GM12878 (cell line): ENCODE results near the gene BCKDHB. TPM values are rescaled to one million over a fixed set of nuclear protein-coding genes. Genes with fewer than 3 reads are reported as not detected.

Experiments used
- ATAC-seq: fragments of 200-7000 bp; cut with Tn5 transposase; 3 replicates; pipeline ENCODE4 v1.9.1; 2020; ENCODE audit warnings: mild to moderate bottlenecking, moderate library complexity
- BruUV-seq: library from RNA; stranded (reverse); fragments of 400-500 nt; replicated peaks from 2 replicates; lab custom pipeline; 2021; lab: Mats Ljungman, UMichigan
- CTCF ChIA-PET: fragments of 300-600 bp; sonication (Branson Sonifier 250); formaldehyde crosslinking; extraction: SDS; loops from one replicate; lab custom pipeline; 2021; ENCODE audit warnings: inconsistent platforms; lab: Yijun Ruan, JAX
- POLR2A ChIA-PET: fragments of 350-600 bp; formaldehyde crosslinking; extraction: SDS; loops from one replicate; lab custom pipeline; 2021; ENCODE audit warnings: inconsistent platforms; lab: Charles Lee
- RAD21 ChIA-PET: fragments of 300-600 bp; sonication (Branson Sonifier 250); formaldehyde crosslinking; loops from one replicate; lab custom pipeline; 2023; ENCODE audit warnings: antibody characterized with exemption; ENCODE audit not compliant: unreplicated experiment; lab: Charles Lee
- SMC1A ChIA-PET: fragments of 300-600 bp; sonication (Branson Sonifier 250); formaldehyde crosslinking; loops from one replicate; lab custom pipeline; 2023; ENCODE audit not compliant: unreplicated experiment, uncharacterized antibody; lab: Charles Lee
- DNase-seq: peaks from one replicate; pipeline ENCODE4 v3.0.0-alpha.2; 2011; ENCODE audit warnings: low read depth, low spot score
- FAIRE-seq: peaks from 3 replicates; lab custom pipeline; 2011; peaks lifted over from hg19 to GRCh38; lab: Jason Lieb, UNC
- H2AFZ ChIP-seq: 2 replicates; pipeline ENCODE4 v1.6.0; 2011; ENCODE audit warnings: low read depth, low read length, control low read depth; ENCODE audit not compliant: control insufficient read depth
- H3K27ac ChIP-seq: 2 replicates; pipeline ENCODE4 v1.5.1; 2011; ENCODE audit warnings: control low read depth; ENCODE audit not compliant: control insufficient read depth, insufficient read depth
- H3K27me3 ChIP-seq, 2 experiments: replicated peaks in 1 of 2; 2 replicates each; pipeline versions ENCODE4 v1.6.0 to v1.6.1; 2011; ENCODE audit warnings: low read length in 1 of 2; ENCODE audit not compliant: control insufficient read depth in 2 of 2, insufficient read depth in 2 of 2
- H3K36me3 ChIP-seq, 2 experiments: 2 replicates each; pipeline ENCODE4 v1.5.1; 2011; ENCODE audit warnings: low read length in 1 of 2; ENCODE audit not compliant: control insufficient read depth in 2 of 2, insufficient read depth in 2 of 2
- H3K4me1 ChIP-seq: 2 replicates; pipeline ENCODE4 v1.6.1; 2011; ENCODE audit warnings: mild to moderate bottlenecking, low read length, moderate library complexity, mixed read lengths; ENCODE audit not compliant: control insufficient read depth, insufficient read depth
- H3K4me2 ChIP-seq: 2 replicates; pipeline ENCODE4 v1.6.0; 2011; ENCODE audit warnings: control low read depth; ENCODE audit not compliant: control insufficient read depth, insufficient read depth
- H3K4me3 ChIP-seq: fragments of 200-600 bp; sonication (generic); 2 replicates; pipeline ENCODE4 v1.5.1; 2016
- H3K79me2 ChIP-seq: 2 replicates; pipeline ENCODE4 v1.6.0; 2011; ENCODE audit warnings: low read length; ENCODE audit not compliant: control insufficient read depth, insufficient read depth
- H3K9ac ChIP-seq: 2 replicates; pipeline ENCODE4 v1.8.0; 2011; ENCODE audit warnings: low read length, control low read depth, mixed read lengths; ENCODE audit not compliant: control insufficient read depth, insufficient read depth
- H3K9me3 ChIP-seq: replicated peaks from 3 replicates; pipeline ENCODE4 v1.5.1; 2011; ENCODE audit warnings: mild to moderate bottlenecking, low read length; ENCODE audit not compliant: control insufficient read depth, insufficient read depth
- H4K20me1 ChIP-seq: 2 replicates; pipeline ENCODE4 v1.6.0; 2011; ENCODE audit not compliant: control insufficient read depth, insufficient read depth
- CBX5 ChIP-seq: sonication (generic); IDR thresholded peaks from 2 replicates; pipeline ENCODE4 v1.6.1; 2016; ENCODE audit warnings: low read depth, moderate library complexity, mild to moderate bottlenecking, inconsistent platforms
- CHD4 ChIP-seq: fragments of 200-600 bp; sonication (generic); IDR thresholded peaks from 2 replicates; pipeline ENCODE4 v1.6.1; 2016; ENCODE audit warnings: mild to moderate bottlenecking
- DPF2 ChIP-seq: fragments of 450-650 bp; IDR thresholded peaks from 2 replicates; pipeline ENCODE4 v1.6.1; 2017; ENCODE audit warnings: mild to moderate bottlenecking
- FOXM1 ChIP-seq: IDR thresholded peaks from 2 replicates; pipeline ENCODE4 v1.6.1; 2012; ENCODE audit warnings: low read depth, mild to moderate bottlenecking, inconsistent platforms, low read length, moderate library complexity
- MTA3 ChIP-seq: IDR thresholded peaks from 2 replicates; pipeline ENCODE4 v1.6.1; 2012; ENCODE audit warnings: low read length, inconsistent platforms, borderline replicate concordance
- MYB ChIP-seq: fragments of 150-350 bp; IDR thresholded peaks from 2 replicates; pipeline ENCODE4 v1.6.1; 2014; ENCODE audit warnings: mild to moderate bottlenecking, low read depth, low read length, borderline replicate concordance
- NR2C2 ChIP-seq: IDR thresholded peaks from 2 replicates; pipeline ENCODE4 v1.6.1; 2011; ENCODE audit warnings: borderline replicate concordance, low read depth; ENCODE audit not compliant: control insufficient read depth, insufficient read length
- NR2F1 ChIP-seq: fragments of 450-650 bp; conservative IDR thresholded peaks from 2 replicates; pipeline ENCODE4 v1.6.1; 2017; ENCODE audit warnings: mild to moderate bottlenecking
- RAD51 ChIP-seq: fragments of 450-650 bp; IDR thresholded peaks from 2 replicates; pipeline ENCODE4 v1.6.1; 2016; ENCODE audit warnings: moderate library complexity, mild to moderate bottlenecking, inconsistent platforms
- RFX5 ChIP-seq: IDR thresholded peaks from 2 replicates; pipeline ENCODE4 v1.6.1; 2011; ENCODE audit warnings: low read depth, low read length, improper control_type of control experiment
- SIN3A ChIP-seq: IDR thresholded peaks from 2 replicates; pipeline ENCODE4 v1.6.1; 2012; ENCODE audit warnings: low read depth, low read length, improper control_type of control experiment
- SRF ChIP-seq, 2 experiments: IDR thresholded peaks; 2 replicates each; pipeline ENCODE4 v1.6.1; 2011; ENCODE audit warnings: low read depth in 2 of 2, low read length in 2 of 2, mild to moderate bottlenecking in 1 of 2, moderate library complexity in 1 of 2
- TCF7 ChIP-seq: IDR thresholded peaks from 2 replicates; pipeline ENCODE4 v1.6.1; 2014; ENCODE audit warnings: antibody characterized with exemption, borderline replicate concordance
- ZNF384 ChIP-seq: IDR thresholded peaks from 2 replicates; pipeline ENCODE4 v1.6.1; 2012; ENCODE audit warnings: low read depth, mild to moderate bottlenecking, low read length, improper control_type of control experiment, borderline replicate concordance
- in situ Hi-C: fragments of 300-500 bp; cut with MboI; formaldehyde crosslinking; loops from 9 replicates; pipeline ENCODE4 v1.14.3; 2018; ENCODE audit warnings: mixed read lengths
- intact Hi-C: fragments of 100-400 bp; cut with micrococcal nuclease; formaldehyde crosslinking; loops from one replicate; pipeline ENCODE4 v1.14.2; 2022; ENCODE audit not compliant: unreplicated experiment
- polyA plus RNA-seq, 11 experiments: library from polyadenylated mRNA; depleted of rRNA in 4 of 11; unstranded in 6 of 11; stranded (reverse) in 5 of 11; fragments of >200 nt; fragmentation: Nextera tagmentation in 4 of 11; fragmentation: Illumina TruSeq in 1 of 11; extraction: Ambion mirVana in 4 of 11; extraction: Trizol in 1 of 11; gene quantifications; 1 replicate in 1 of 11; 2 replicates in 10 of 11; pipeline versions ENCODE4 v1.2.1 to v1.2.3, GENCODE V29; 2011 to 2016; ENCODE audit warnings: inconsistent platforms in 2 of 11, missing spikeins in 2 of 11, low read depth in 1 of 11
- total RNA-seq, 4 experiments: library from RNA; depleted of rRNA in 3 of 4; stranded (reverse); fragments of >200 nt in 3 of 4; fragmentation: Illumina TruSeq in 1 of 4; extraction: Trizol in 1 of 4; gene quantifications; 2 replicates each; pipeline versions ENCODE4 v1.2.1 to v1.2.3, GENCODE V29; 2013 to 2021
- TF ChIP-seq, protein P1 (sequence below): IDR thresholded peaks from 2 replicates; pipeline ENCODE4 v1.6.1; 2011; ENCODE audit warnings: borderline replicate concordance, low read depth, mild to moderate bottlenecking, moderate library complexity, mixed read lengths, low read length; ENCODE audit not compliant: insufficient read depth; ENCODE audit errors: extremely low read length

BCKDHB gene
- total and polyA plus RNA-seq, 10 of the 15 experiments (the other 5 are each of a cell fraction or from before 2014, with no cell fraction given) = 12.9 to 57.1 (median 25.3) TPM

DNA sequence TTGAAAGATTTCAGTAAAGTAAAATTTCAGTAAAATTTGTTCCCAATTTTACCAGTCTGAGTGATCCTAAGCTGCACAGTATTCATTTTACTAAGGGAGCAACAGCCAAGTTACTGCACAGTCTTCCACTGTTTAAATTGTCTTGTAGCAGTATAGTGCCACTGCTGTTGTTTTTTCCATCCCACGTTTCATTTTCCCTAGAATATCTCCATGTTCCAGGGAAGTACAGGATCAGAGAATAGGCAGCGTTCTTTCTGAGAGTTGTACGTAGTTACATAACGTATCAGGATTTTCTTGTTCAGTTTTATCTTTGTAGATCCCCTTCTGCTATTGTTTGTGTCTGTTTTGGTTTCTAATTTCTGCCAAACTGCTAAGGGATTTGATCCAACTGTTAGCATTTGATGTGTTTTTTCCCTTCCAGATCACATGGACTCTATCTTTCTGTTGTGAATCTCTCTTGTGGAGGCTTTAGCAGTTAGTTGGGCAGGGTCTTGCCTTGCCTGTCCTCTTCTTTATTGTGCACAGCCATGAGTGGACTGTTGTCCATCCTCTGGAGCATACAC lies 38.4 kb downstream of the BCKDHB start (continued):
- TF ChIP-seq RAD51 = no peak
- no peak for TF ChIP-seq MYB
- TF ChIP-seq TCF7 = no peak
- TF ChIP-seq RFX5 = no peak
- TF ChIP-seq, all 136 proteins: peak for 0

DNA sequence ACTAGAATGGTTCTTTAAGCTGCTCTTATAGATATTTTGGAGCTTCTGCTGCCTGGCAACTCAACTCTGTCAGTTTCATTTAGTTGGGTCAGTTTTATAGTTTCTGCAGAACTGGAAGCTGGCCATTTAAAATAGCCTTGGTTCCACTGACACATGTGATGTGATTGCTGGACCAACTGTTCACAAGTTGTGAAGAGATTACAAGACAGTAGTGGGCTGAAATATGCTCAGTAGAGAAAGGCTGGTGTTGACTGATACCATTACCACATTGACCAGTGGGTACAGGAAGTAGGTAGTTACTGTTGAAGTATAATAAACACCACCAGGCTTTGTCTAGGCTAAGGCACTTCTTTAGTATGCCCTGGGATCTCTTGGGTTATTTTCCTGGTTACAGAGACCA lies 39.0 kb downstream of the BCKDHB start:
- DNase-seq = no peak
- no peak overlapping the region for H3K4me2 ChIP-seq
- RAD21 ChIA-PET = no interaction called here
- H3K27ac ChIP-seq = no peak overlapping the region
- TF ChIP-seq DPF2 = no peak
- TF ChIP-seq CHD4 = no peak
- TF ChIP-seq SRF (IDR thresholded peaks at IDR 0.05; ENCODE audit: low read depth in 2 of 2, low read length in 2 of 2) = no peak
- TF ChIP-seq NR2F1 = no peak
- no peak for TF ChIP-seq FOXM1
- no peak for TF ChIP-seq ZNF384
- TF ChIP-seq MTA3 = no peak
- no peak for TF ChIP-seq SIN3A
- no peak for TF ChIP-seq NR2C2
- no peak for TF ChIP-seq CBX5
- TF ChIP-seq, protein P1, sequence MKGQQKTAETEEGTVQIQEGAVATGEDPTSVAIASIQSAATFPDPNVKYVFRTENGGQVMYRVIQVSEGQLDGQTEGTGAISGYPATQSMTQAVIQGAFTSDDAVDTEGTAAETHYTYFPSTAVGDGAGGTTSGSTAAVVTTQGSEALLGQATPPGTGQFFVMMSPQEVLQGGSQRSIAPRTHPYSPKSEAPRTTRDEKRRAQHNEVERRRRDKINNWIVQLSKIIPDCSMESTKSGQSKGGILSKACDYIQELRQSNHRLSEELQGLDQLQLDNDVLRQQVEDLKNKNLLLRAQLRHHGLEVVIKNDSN = no peak
- TF ChIP-seq, all 136 proteins: peak for 0
- ChIA-PET CTCF (interaction anchor here (0.9 to 1.3 kb wide), 5 partner anchors 10 to 90 kb away, joined by 3 to 4 read pairs (median 3); partner anchors contain the start of gene BCKDHB), SMC1A (interaction anchor here (1.0 kb wide), 1 partner anchor 17 kb away, joined by 3 read pairs; no protein-coding TSS in a partner anchor), POLR2A (no interaction called here)
- Histone ChIP-seq H3K9me3 (no peaks in the 10 kb centered on the region), H3K9ac (no peak overlapping the region), H2AFZ (no peak overlapping the region), H4K20me1 (no peaks in the 10 kb centered on the region), H3K4me3 (no peak overlapping the region), H3K36me3 (no peaks in the 10 kb centered on the region; a peak in 1 of 4 replicates), H3K27me3 (no peaks in the 10 kb centered on the region), H3K79me2 (no peaks in the 10 kb centered on the region), H3K4me1 (no peaks in the 10 kb centered on the region)
- FAIRE-seq (no peak), ATAC-seq (peak; percentile 87)
- in situ Hi-C loops (no loop called here), intact Hi-C loops (no loop called here)
- no TSS peak for BruUV-seq
